ENCODE measurements around the gene USP10.
A peak's percentile ranks its signal among the peaks of the same experiment; 100 is the strongest.

USP10 gene

DNA sequence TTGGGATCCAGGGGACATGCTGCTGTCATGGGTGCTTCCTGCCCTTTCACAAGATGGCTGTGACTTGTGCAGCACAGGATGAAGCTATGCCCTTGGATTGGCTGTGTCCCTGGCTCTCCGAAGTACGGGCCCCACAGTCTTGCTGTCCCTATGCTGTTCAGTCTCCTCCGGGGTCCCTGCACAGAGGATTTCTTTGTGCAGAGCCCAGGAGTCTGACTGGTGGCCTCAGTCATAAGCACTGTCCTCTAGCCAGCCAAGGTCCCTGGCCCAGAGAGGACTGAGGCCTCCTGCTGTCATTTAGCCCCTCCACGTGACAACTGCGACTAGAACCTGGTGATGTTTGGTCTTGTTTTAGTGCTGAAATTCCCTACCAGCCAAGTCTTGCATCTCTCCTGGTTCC lies 77.6 kb downstream of the USP10 start:
- Histone ChIP-seq H3K9ac (ENCODE audit: low read length) (no peak overlapping the region), H3K4me3 (ENCODE audit: low read depth, low read length) (no peak overlapping the region), H4K8ac (ENCODE audit: low read depth, low read length) (no peak overlapping the region), H3K9me3 (ENCODE audit: insufficient read depth, low read depth, low read length) (peaks cover 4% of the 10 kb centered on the region), H3K4me2 (ENCODE audit: low read length) (no peak overlapping the region), H3K27ac (ENCODE audit: low read depth, low read length) (no peak overlapping the region), H4K91ac (ENCODE audit: low read depth, low read length) (no peak overlapping the region), H3K14ac (ENCODE audit: low read length) (no peak overlapping the region), H3K4ac (ENCODE audit: low read depth, low read length) (no peak overlapping the region), H3K18ac (ENCODE audit: low read length) (peak overlapping the region; percentile 9), H2AK5ac (ENCODE audit: low read length) (no peak overlapping the region), H3K79me2 (ENCODE audit: control insufficient read depth, insufficient read depth, low read length, poor library complexity) (no peaks in the 10 kb centered on the region), H2AFZ (ENCODE audit: insufficient read depth, low read length, poor library complexity) (no peak overlapping the region), H2BK5ac (ENCODE audit: low read depth, low read length, poor library complexity) (no peak overlapping the region), H3K23ac (ENCODE audit: low read length) (no peak overlapping the region), H3K27me3 (ENCODE audit: insufficient read depth, low read length) (no peaks in the 10 kb centered on the region), H3K4me1 (ENCODE audit: control insufficient read depth in 1 of 2, insufficient read depth in 2 of 2, low read length in 2 of 2) (no peaks in the 10 kb centered on the region), H4K12ac (ENCODE audit: low read depth, low read length) (no peak overlapping the region), H3K36me3 (ENCODE audit: control insufficient read depth in 1 of 2, insufficient read depth in 2 of 2, low read length in 2 of 2) (peaks cover 43 to 61% of the 10 kb centered on the region in 2 experiments), H2BK12ac (ENCODE audit: low read length) (no peak overlapping the region), H3K79me1 (ENCODE audit: low read length) (no peaks in the 10 kb centered on the region), H2BK120ac (ENCODE audit: insufficient read depth, low read length, poor library complexity) (no peak overlapping the region)
- no peak for DNase-seq
- WGBS (ENCODE audit: extremely low coverage, insufficient coverage, insufficient read length) = no CpG with 5 or more reads among the region's 5 CpGs

GRCh38 chr16:84778720-84779119 lies 78.9 kb downstream of the USP10 start:
- Histone ChIP-seq H4K12ac (ENCODE audit: low read depth, low read length) (no peak overlapping the region), H2AK5ac (ENCODE audit: low read length) (no peak overlapping the region), H3K4me1 (ENCODE audit: control insufficient read depth in 1 of 2, insufficient read depth in 2 of 2, low read length in 2 of 2) (no peaks in the 10 kb centered on the region), H2BK5ac (ENCODE audit: low read depth, low read length, poor library complexity) (no peak overlapping the region), H3K23ac (ENCODE audit: low read length) (no peak overlapping the region), H3K4me2 (ENCODE audit: low read length) (no peak overlapping the region), H2BK120ac (ENCODE audit: insufficient read depth, low read length, poor library complexity) (no peak overlapping the region), H2BK12ac (ENCODE audit: low read length) (no peak overlapping the region), H3K79me2 (ENCODE audit: control insufficient read depth, insufficient read depth, low read length, poor library complexity) (no peaks in the 10 kb centered on the region), H2AFZ (ENCODE audit: insufficient read depth, low read length, poor library complexity) (no peak overlapping the region), H3K14ac (ENCODE audit: low read length) (no peak overlapping the region), H4K91ac (ENCODE audit: low read depth, low read length) (no peak overlapping the region), H3K9me3 (ENCODE audit: insufficient read depth, low read depth, low read length) (peaks cover 4% of the 10 kb centered on the region), H3K27me3 (ENCODE audit: insufficient read depth, low read length) (no peaks in the 10 kb centered on the region), H3K27ac (ENCODE audit: low read depth, low read length) (no peak overlapping the region), H3K4me3 (ENCODE audit: low read depth, low read length) (no peak overlapping the region), H3K18ac (ENCODE audit: low read length) (no peak overlapping the region), H3K9ac (ENCODE audit: low read length) (no peak overlapping the region), H4K8ac (ENCODE audit: low read depth, low read length) (no peak overlapping the region), H3K36me3 (ENCODE audit: control insufficient read depth in 1 of 2, insufficient read depth in 2 of 2, low read length in 2 of 2) (peaks cover 36 to 51% of the 10 kb centered on the region in 2 experiments), H3K4ac (ENCODE audit: low read depth, low read length) (no peak overlapping the region), H3K79me1 (ENCODE audit: low read length) (no peaks in the 10 kb centered on the region)
- WGBS (ENCODE audit: extremely low coverage, insufficient coverage, insufficient read length) = no CpG with 5 or more reads among the region's 18 CpGs
- no peak for DNase-seq

DNA sequence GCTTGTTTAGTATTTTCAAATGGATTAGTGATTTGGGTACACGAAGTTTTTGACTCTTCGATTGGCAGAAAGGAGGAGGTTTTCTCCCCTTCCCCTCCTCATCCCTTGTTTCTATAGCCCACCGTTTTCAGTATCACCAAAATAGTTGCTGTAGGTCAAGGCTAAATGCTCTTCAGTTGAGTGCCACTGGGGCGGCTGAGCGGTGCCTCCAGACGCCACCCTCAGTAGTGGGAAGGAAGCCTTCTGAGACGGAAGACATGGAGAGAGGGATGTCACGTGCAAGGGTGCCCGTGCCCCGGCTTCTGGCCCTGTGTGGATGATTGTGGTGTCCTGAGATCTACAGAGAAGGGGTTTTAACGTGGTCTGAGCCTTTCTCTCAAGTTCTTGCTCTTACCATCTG lies 80.3 kb downstream of the USP10 start:
- WGBS (ENCODE audit: extremely low coverage, insufficient coverage, insufficient read length) = no CpG with 5 or more reads among the region's 11 CpGs
- H2BK120ac ChIP-seq (ENCODE audit: insufficient read depth, low read length, poor library complexity) = no peak overlapping the region
- DNase-seq = no peak
- no peak overlapping the region for H3K14ac ChIP-seq (ENCODE audit: low read length)
- H3K23ac ChIP-seq (ENCODE audit: low read length) = no peak overlapping the region
- H4K91ac ChIP-seq (ENCODE audit: low read depth, low read length) = no peak overlapping the region
- no peak overlapping the region for H3K9ac ChIP-seq (ENCODE audit: low read length)
- H4K12ac ChIP-seq (ENCODE audit: low read depth, low read length) = no peak overlapping the region
- no peaks in the 10 kb centered on the region for H3K27me3 ChIP-seq (ENCODE audit: insufficient read depth, low read length)
- H2BK12ac ChIP-seq (ENCODE audit: low read length) = no peak overlapping the region
- H3K79me2 ChIP-seq (ENCODE audit: control insufficient read depth, insufficient read depth, low read length, poor library complexity) = no peaks in the 10 kb centered on the region
- no peaks in the 10 kb centered on the region for H3K79me1 ChIP-seq (ENCODE audit: low read length)
- H3K36me3 ChIP-seq (ENCODE audit: control insufficient read depth in 1 of 2, insufficient read depth in 2 of 2, low read length in 2 of 2) = peaks cover 31 to 44% of the 10 kb centered on the region in 2 experiments
- H4K8ac ChIP-seq (ENCODE audit: low read depth, low read length) = no peak overlapping the region
- H3K9me3 ChIP-seq (ENCODE audit: insufficient read depth, low read depth, low read length) = peaks cover 4% of the 10 kb centered on the region
- H3K27ac ChIP-seq (ENCODE audit: low read depth, low read length) = no peak overlapping the region
- H3K4me2 ChIP-seq (ENCODE audit: low read length) = no peak overlapping the region
- H3K4me3 ChIP-seq (ENCODE audit: low read depth, low read length) = no peak overlapping the region
- H2AFZ ChIP-seq (ENCODE audit: insufficient read depth, low read length, poor library complexity) = no peak overlapping the region
- H2BK5ac ChIP-seq (ENCODE audit: low read depth, low read length, poor library complexity) = no peak overlapping the region
- no peak overlapping the region for H3K18ac ChIP-seq (ENCODE audit: low read length)
- H3K4me1 ChIP-seq (ENCODE audit: control insufficient read depth in 1 of 2, insufficient read depth in 2 of 2, low read length in 2 of 2) = no peaks in the 10 kb centered on the region
- H3K4ac ChIP-seq (ENCODE audit: low read depth, low read length) = no peak overlapping the region
- no peak overlapping the region for H2AK5ac ChIP-seq (ENCODE audit: low read length)

DNA sequence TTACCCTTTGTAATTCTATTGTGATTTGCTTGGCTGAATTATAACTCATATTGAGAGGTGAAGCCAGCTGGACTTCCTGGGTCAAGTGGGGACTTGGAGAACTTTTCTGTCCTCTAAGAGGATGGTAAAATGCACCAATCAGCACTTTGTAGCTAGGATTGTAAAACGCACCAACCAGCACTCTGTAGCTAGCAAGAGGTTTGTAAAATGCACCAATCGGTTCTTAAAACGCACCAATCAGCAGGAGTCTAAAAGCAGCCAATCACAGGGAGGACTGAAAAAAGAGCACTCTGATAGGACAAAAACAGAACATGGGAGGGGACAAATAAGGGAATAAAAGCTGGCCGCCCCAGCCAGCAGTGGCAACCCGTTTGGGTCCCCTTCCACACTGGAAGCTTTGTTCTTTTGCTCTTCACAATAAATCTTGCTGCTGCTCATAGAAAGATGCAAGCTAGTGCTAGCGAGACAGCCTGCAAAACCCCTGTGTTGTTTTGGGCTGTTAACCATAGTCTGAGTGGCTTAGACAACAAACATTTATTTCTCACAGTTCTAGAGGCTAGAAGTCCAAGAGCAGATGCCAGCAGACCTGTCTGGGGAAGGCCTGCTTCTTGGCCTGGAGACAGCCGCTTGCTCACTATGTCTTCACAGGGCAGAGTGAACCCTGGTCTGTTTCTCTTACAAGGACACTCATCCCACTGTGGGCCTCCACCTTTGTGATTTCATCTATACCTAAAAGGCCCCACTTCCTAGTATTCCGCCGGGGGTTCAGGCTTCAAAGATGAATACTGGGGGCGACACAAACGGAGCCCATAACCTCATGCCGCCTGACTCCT lies 81.0 kb downstream of the USP10 start:
- no peak overlapping the region for H4K12ac ChIP-seq (ENCODE audit: low read depth, low read length)
- H3K4me3 ChIP-seq (ENCODE audit: low read depth, low read length) = no peak overlapping the region
- no peaks in the 10 kb centered on the region for H3K79me2 ChIP-seq (ENCODE audit: control insufficient read depth, insufficient read depth, low read length, poor library complexity)
- H4K8ac ChIP-seq (ENCODE audit: low read depth, low read length) = no peak overlapping the region
- H2AFZ ChIP-seq (ENCODE audit: insufficient read depth, low read length, poor library complexity) = no peak overlapping the region
- no CpG with 5 or more reads among the region's 12 CpGs for WGBS (ENCODE audit: extremely low coverage, insufficient coverage, insufficient read length)
- H3K36me3 ChIP-seq (ENCODE audit: control insufficient read depth in 1 of 2, insufficient read depth in 2 of 2, low read length in 2 of 2) = peaks cover 25 to 37% of the 10 kb centered on the region in 2 experiments
- H2BK12ac ChIP-seq (ENCODE audit: low read length) = no peak overlapping the region
- H2BK120ac ChIP-seq (ENCODE audit: insufficient read depth, low read length, poor library complexity) = no peak overlapping the region
- H3K9me3 ChIP-seq (ENCODE audit: insufficient read depth, low read depth, low read length) = peaks cover 4% of the 10 kb centered on the region
- H3K23ac ChIP-seq (ENCODE audit: low read length) = no peak overlapping the region
- no peaks in the 10 kb centered on the region for H3K4me1 ChIP-seq (ENCODE audit: control insufficient read depth in 1 of 2, insufficient read depth in 2 of 2, low read length in 2 of 2)
- no peak overlapping the region for H2AK5ac ChIP-seq (ENCODE audit: low read length)
- no peak overlapping the region for H3K18ac ChIP-seq (ENCODE audit: low read length)
- no peak overlapping the region for H3K9ac ChIP-seq (ENCODE audit: low read length)
- no peak overlapping the region for H3K27ac ChIP-seq (ENCODE audit: low read depth, low read length)
- H4K91ac ChIP-seq (ENCODE audit: low read depth, low read length) = no peak overlapping the region
- no peak for DNase-seq
- no peak overlapping the region for H3K4ac ChIP-seq (ENCODE audit: low read depth, low read length)
- H3K79me1 ChIP-seq (ENCODE audit: low read length) = no peaks in the 10 kb centered on the region
- no peak overlapping the region for H3K4me2 ChIP-seq (ENCODE audit: low read length)
- no peak overlapping the region for H3K14ac ChIP-seq (ENCODE audit: low read length)
- H3K27me3 ChIP-seq (ENCODE audit: insufficient read depth, low read length) = no peaks in the 10 kb centered on the region
- H2BK5ac ChIP-seq (ENCODE audit: low read depth, low read length, poor library complexity) = no peak overlapping the region

Measured in trophoblast cell (in vitro differentiated cells and primary cell).